HTR-8/SVneo (cell line): Measurements from ENCODE around the gene RGS1.
A peak's percentile ranks its signal among the peaks of the same experiment; 100 is the strongest.

Source experiments
- DNase-seq: peaks from one replicate; pipeline ENCODE4 v3.0.0; 2011; ENCODE audit warnings: low spot score, mixed read lengths; ENCODE audit not compliant: insufficient read length
- FAIRE-seq: peaks from 2 replicates; lab custom pipeline; 2011; peaks lifted over from hg19 to GRCh38; lab: Jason Lieb, UNC

Gene RGS1

GRCh38 chr1:192579010-192579738, 3.6 kb downstream of the RGS1 start:
- no peak for DNase-seq
- no peak for FAIRE-seq

DNA sequence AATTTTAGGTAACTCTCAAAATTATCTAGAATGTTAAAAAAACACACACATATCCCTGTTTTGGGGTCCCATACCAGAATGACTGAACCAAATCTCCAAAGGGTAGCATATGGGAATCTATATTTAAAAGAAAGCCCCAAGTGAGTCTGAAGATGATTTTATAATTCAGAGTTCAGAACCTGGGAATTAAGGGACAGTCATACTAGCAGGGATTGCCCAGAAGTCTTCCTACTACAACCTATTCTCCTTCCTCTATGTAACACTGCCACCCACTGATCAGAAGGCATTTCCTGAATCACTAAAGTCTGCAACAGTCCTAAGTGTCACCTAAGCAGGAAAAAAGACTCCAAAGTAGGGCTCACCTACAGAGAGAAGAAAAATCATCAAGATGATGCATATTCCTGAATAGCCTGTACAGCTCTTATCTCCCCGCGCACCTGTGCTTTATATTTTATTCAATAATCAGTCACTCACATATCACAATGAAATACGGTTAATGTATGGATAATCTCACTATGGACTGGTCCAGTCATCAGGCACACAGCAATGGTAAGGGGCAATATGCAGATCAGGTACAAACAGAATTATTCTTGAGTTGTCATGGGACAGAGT, 4.9 kb downstream of the RGS1 start:
- FAIRE-seq: no peak
- DNase-seq: peak; percentile 24

- DNase-seq (no peak), FAIRE-seq (no peak)
Measured at GRCh38 chr1:192581131-192581927, 5.8 kb downstream of the RGS1 start.

DNA sequence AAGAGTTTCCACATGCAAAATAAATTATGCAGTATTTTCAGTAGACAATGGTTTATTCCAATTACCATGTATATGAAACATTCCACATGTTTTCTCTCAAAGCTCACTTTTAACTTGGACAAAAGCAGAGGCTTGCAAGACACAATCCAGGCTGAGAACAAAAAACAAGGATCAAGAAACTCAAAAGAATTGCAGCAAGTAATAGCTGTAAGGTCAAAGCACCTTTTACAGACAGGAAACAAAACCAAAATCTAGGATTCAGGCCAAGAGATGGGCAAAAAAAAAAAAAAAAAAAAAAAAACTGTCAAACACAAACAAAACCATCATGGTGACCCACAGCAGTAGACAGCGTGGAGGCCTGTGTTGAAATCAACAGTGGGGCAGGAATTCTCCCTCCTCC, 9.3 kb downstream of the RGS1 start:
- no peak for FAIRE-seq
- DNase-seq: no peak

GRCh38 chr1:192587386-192588266, 12.1 kb downstream of the RGS1 start:
- no peak for DNase-seq
- FAIRE-seq: no peak

- FAIRE-seq: no peak
- no peak for DNase-seq
Measured at GRCh38 chr1:192588546-192588945, 13.0 kb downstream of the RGS1 start.

- no peak for DNase-seq
- FAIRE-seq: no peak
Measured at GRCh38 chr1:192589813-192590212, 14.2 kb downstream of the RGS1 start.

DNA sequence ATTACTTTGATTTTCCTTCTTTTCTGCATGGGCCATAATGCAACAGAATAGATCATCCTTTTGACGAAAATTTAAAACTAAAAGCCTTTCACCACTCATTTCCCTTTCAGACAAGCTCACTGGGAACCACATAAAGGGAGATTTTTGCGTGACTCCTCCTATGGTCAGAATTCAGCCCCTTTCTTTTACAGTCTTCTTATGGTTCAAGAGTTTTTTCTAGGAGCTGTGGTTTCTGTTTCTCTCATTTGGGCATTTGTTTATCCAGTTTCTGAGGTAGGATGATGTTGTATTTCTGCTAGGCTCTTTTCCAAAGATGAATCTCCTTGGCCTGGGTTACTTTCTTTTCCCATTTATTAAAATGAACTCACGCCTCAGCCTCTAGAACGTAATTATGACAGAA, 16.9 kb downstream of the RGS1 start:
- FAIRE-seq (no peak), DNase-seq (no peak)

DNA sequence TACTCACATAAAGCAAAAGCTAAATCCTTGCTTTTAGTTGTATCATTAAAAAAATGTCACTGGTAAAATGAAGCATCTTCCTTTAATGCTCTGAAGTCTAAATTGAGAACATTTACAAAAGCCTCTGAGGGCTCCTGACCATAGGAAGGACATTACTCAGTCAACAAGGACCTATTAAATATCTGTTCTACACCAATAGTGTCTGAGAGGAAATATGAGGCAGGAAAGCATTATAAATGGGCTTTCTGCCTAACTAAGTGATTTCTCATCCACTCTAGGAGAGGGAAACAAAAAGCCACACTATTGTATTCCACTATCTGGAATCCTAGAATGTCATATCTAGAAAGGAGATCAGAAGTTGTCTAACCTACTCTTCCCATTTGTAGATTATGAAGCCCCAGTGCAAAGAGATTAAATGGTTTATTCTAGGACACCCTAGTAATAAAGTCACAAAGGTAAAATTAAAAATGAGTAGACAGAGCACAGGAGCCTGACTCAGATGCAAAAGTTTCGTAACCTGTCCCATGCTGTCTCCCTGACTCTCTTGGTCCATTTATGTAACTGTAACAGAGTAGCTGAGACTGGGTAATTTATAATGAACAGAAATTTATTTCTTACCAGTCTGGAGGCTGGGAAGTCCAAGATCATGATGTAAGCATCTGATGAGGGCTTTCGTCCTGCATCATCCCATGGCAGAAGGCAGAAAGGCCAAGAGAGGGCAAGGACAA, 17.6 kb downstream of the RGS1 start:
- DNase-seq: no peak
- FAIRE-seq: no peak

DNA sequence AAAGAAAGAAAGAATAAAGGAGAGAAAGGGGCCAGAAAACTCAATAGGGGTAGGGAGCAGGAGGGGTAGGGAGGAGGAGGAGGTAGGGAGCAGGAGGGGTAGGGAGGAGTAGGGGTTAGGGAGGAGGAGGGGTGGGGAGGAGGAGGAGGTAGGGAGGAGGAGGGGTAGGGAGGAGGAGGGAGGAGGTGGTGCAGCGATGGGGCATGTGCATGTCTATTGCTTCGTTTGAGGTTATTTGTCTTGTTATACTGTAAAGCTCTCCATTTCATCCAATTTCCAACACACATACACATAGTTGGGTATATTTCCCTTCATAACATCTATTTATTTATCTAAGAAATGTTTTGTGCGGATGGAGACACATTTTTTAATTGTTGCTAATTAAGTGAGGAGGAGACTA, 19.7 kb downstream of the RGS1 start:
- peak; percentile 55 for FAIRE-seq
- DNase-seq: no peak

- FAIRE-seq (no peak), DNase-seq (no peak)
Measured at GRCh38 chr1:192598589-192598988, 23.0 kb downstream of the RGS1 start.

GRCh38 chr1:192600275-192600674, 24.7 kb downstream of the RGS1 start:
- DNase-seq: no peak
- no peak for FAIRE-seq

DNA sequence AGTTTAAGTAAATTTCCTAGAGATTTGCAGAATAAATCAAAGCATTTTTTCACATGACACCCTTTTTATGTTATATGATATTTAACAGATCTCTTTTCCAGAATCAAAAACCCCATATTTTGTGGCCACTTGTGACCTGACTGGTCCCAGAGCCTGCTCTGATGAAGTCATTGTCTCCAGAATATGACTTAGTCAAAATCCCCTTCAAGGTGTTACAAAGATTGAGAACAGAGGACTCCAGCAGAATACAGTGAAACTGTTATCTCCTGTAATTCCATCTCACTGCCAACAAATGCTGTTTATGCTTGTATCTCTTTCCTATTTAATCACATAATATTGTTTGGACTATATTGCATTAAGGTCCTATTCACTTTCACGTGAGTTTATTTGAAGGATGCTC, 25.6 kb downstream of the RGS1 start:
- DNase-seq (no peak), FAIRE-seq (no peak)

- DNase-seq (no peak), FAIRE-seq (no peak)
Measured at GRCh38 chr1:192601567-192601966, 26.0 kb downstream of the RGS1 start.

- FAIRE-seq (no peak), DNase-seq (no peak)
Measured at GRCh38 chr1:192602757-192603156, 27.2 kb downstream of the RGS1 start.

- DNase-seq (no peak), FAIRE-seq (no peak)
Measured at GRCh38 chr1:192603218-192603787, 27.7 kb downstream of the RGS1 start.

GRCh38 chr1:192604979-192605620, 29.5 kb downstream of the RGS1 start:
- FAIRE-seq (no peak), DNase-seq (no peak)

- DNase-seq: no peak
- no peak for FAIRE-seq
Measured at GRCh38 chr1:192608671-192609070, 33.1 kb downstream of the RGS1 start.
